Kidney epithelial cell (primary cell): ENCODE measurements around the gene PPP1R14C. TPM values are rescaled to one million over a fixed set of nuclear protein-coding genes. Genes with fewer than 3 reads are reported as not detected.

Source experiments
- DNase-seq: peaks from one replicate; pipeline ENCODE4 v3.0.0-alpha.2; 2010; ENCODE audit warnings: low read depth
- H3K27me3 ChIP-seq: 2 replicates; pipeline ENCODE4 v1.6.0; 2011; ENCODE audit warnings: low read length; ENCODE audit not compliant: control insufficient read depth, insufficient read depth
- H3K36me3 ChIP-seq: 2 replicates; pipeline ENCODE4 v1.5.1; 2011; ENCODE audit warnings: low read length; ENCODE audit not compliant: control insufficient read depth, insufficient read depth
- H3K4me3 ChIP-seq: 2 replicates; pipeline ENCODE4 v1.5.1; 2011; ENCODE audit warnings: low read depth, mild to moderate bottlenecking, control low read depth, low read length
- CTCF ChIP-seq: IDR thresholded peaks from 2 replicates; pipeline ENCODE4 v1.5.1; 2011; ENCODE audit warnings: mild to moderate bottlenecking, moderate library complexity, low read length, control low read depth, inconsistent platforms; ENCODE audit not compliant: insufficient read depth, poor library complexity, severe bottlenecking
- total RNA-seq: library from RNA; depleted of rRNA; stranded (reverse); fragments of >200 nt; gene quantifications from 2 replicates; pipeline ENCODE4 v1.2.3, GENCODE V29; 2015

The PPP1R14C gene
- total RNA-seq, 1 donor from 2014 or later: 45.5 TPM

- Histone ChIP-seq H3K4me3 (no peak overlapping the region), H3K27me3 (no peaks in the 10 kb centered on the region), H3K36me3 (no peaks in the 10 kb centered on the region)
- no peak for TF ChIP-seq CTCF
- DNase-seq: no peak
These were observed 32.8 kb downstream of the PPP1R14C start for GRCh38 chr6:150175586-150176151.

- no peaks in the 10 kb centered on the region for H3K27me3 ChIP-seq
- H3K36me3 ChIP-seq: no peaks in the 10 kb centered on the region
- H3K4me3 ChIP-seq: no peak overlapping the region
- TF ChIP-seq CTCF: no peak
- DNase-seq: no peak
These were observed 33.3 kb downstream of the PPP1R14C start for GRCh38 chr6:150176152-150176551.

- no peak overlapping the region for H3K4me3 ChIP-seq
- no peak for TF ChIP-seq CTCF
- H3K27me3 ChIP-seq: no peaks in the 10 kb centered on the region
- no peaks in the 10 kb centered on the region for H3K36me3 ChIP-seq
- DNase-seq: no peak
These were observed 33.8 kb downstream of the PPP1R14C start for GRCh38 chr6:150176659-150177058.

- DNase-seq: no peak
- Histone ChIP-seq H3K4me3 (no peak overlapping the region), H3K36me3 (no peaks in the 10 kb centered on the region), H3K27me3 (no peaks in the 10 kb centered on the region)
- no peak for TF ChIP-seq CTCF
These were observed 34.6 kb downstream of the PPP1R14C start for GRCh38 chr6:150177259-150177951.

- DNase-seq: peak; percentile 92
- no peak for TF ChIP-seq CTCF
- Histone ChIP-seq H3K4me3 (no peak overlapping the region), H3K36me3 (no peaks in the 10 kb centered on the region), H3K27me3 (no peaks in the 10 kb centered on the region)
These were observed 35.2 kb downstream of the PPP1R14C start for GRCh38 chr6:150177952-150178520.
